HFF-Myc (cell line): Measurements from ENCODE around the gene ACACB.
A peak's percentile ranks its signal among the peaks of the same experiment; 100 is the strongest.

Source experiments
- DNase-seq: peaks from one replicate; pipeline ENCODE4 v3.0.0-alpha.2; 2011; ENCODE audit warnings: low read depth; ENCODE audit errors: extremely low read depth
- H3K4me3 ChIP-seq: replicated peaks from 2 replicates; pipeline ENCODE4 v1.5.1; 2011; ENCODE audit warnings: low read depth, mild to moderate bottlenecking, control low read depth, low read length
- CTCF ChIP-seq: IDR thresholded peaks from 2 replicates; pipeline ENCODE4 v1.5.1; 2012; ENCODE audit warnings: mild to moderate bottlenecking, low read depth, low read length, control low read depth; ENCODE audit errors: missing control alignments

Gene ACACB

GRCh38 chr12:109263439-109263838 lies 147.1 kb downstream of the ACACB start:
- H3K4me3 ChIP-seq = no peak overlapping the region
- no peak for TF ChIP-seq CTCF
- DNase-seq = no peak

GRCh38 chr12:109264095-109264942 lies 147.9 kb downstream of the ACACB start:
- TF ChIP-seq CTCF = peak; percentile 95
- DNase-seq = no peak
- H3K4me3 ChIP-seq = no peak overlapping the region

GRCh38 chr12:109264943-109265650 lies 148.7 kb downstream of the ACACB start:
- TF ChIP-seq CTCF = no peak
- DNase-seq = no peak
- no peak overlapping the region for H3K4me3 ChIP-seq

- H3K4me3 ChIP-seq = no peak overlapping the region
- TF ChIP-seq CTCF = no peak
- DNase-seq = no peak
Observed at GRCh38 chr12:109266106-109266879, 149.9 kb downstream of the ACACB start.

- TF ChIP-seq CTCF = no peak
- no peak overlapping the region for H3K4me3 ChIP-seq
- DNase-seq = no peak
Observed at GRCh38 chr12:109267361-109267760, 151.0 kb downstream of the ACACB start.

- no peak overlapping the region for H3K4me3 ChIP-seq
- DNase-seq = no peak
- TF ChIP-seq CTCF = no peak
Observed at GRCh38 chr12:109268896-109269295, 152.5 kb downstream of the ACACB start.
